ENCODE results near the gene STX18.

The STX18 gene

GRCh38 chr4:4430492-4431195 lies 111.2 kb downstream of the STX18 start:
- H3K27ac ChIP-seq: no peak overlapping the region
- TF ChIP-seq POLR2AphosphoS5 (IDR thresholded peaks at IDR 0.05; ENCODE audit: borderline replicate concordance, low read depth, low read length) (no peak), EZH2 (IDR thresholded peaks at IDR 0.05) (no peak), FOXP2 (optimal IDR thresholded peaks at IDR 0.05; ENCODE audit: control extremely low read depth, extremely low read length, insufficient read depth) (no peak)
- no peaks in the 10 kb centered on the region for H3K36me3 ChIP-seq (ENCODE audit: insufficient read depth, low read length)
- H3K9me3 ChIP-seq (ENCODE audit: low read depth, low read length): no peaks in the 10 kb centered on the region
- no peak overlapping the region for H3K9ac ChIP-seq (ENCODE audit: insufficient read length)
- DNase-seq (ENCODE audit: low read depth, low spot score): peak; percentile 10
- no peak overlapping the region for H3K4me3 ChIP-seq

- TF ChIP-seq EZH2 (IDR thresholded peaks at IDR 0.05): no peak
- TF ChIP-seq POLR2AphosphoS5 (IDR thresholded peaks at IDR 0.05; ENCODE audit: borderline replicate concordance, low read depth, low read length): no peak
- TF ChIP-seq FOXP2 (optimal IDR thresholded peaks at IDR 0.05; ENCODE audit: control extremely low read depth, extremely low read length, insufficient read depth): no peak
- DNase-seq (ENCODE audit: low read depth, low spot score): no peak
- H3K9me3 ChIP-seq (ENCODE audit: low read depth, low read length): no peaks in the 10 kb centered on the region
- no peaks in the 10 kb centered on the region for H3K36me3 ChIP-seq (ENCODE audit: insufficient read depth, low read length)
- no peak overlapping the region for H3K4me3 ChIP-seq
- no peak overlapping the region for H3K27ac ChIP-seq
- H3K9ac ChIP-seq (ENCODE audit: insufficient read length): no peak overlapping the region
Measured at GRCh38 chr4:4428966-4429875, 112.6 kb downstream of the STX18 start.

GRCh38 chr4:4427886-4428285 lies 114.0 kb downstream of the STX18 start:
- no peak overlapping the region for H3K4me3 ChIP-seq
- H3K27ac ChIP-seq: no peak overlapping the region
- no peaks in the 10 kb centered on the region for H3K36me3 ChIP-seq (ENCODE audit: insufficient read depth, low read length)
- no peak for TF ChIP-seq POLR2AphosphoS5 (IDR thresholded peaks at IDR 0.05; ENCODE audit: borderline replicate concordance, low read depth, low read length)
- TF ChIP-seq FOXP2 (optimal IDR thresholded peaks at IDR 0.05; ENCODE audit: control extremely low read depth, extremely low read length, insufficient read depth): no peak
- TF ChIP-seq EZH2 (IDR thresholded peaks at IDR 0.05): no peak
- no peak for DNase-seq (ENCODE audit: low read depth, low spot score)
- H3K9me3 ChIP-seq (ENCODE audit: low read depth, low read length): no peaks in the 10 kb centered on the region
- no peak overlapping the region for H3K9ac ChIP-seq (ENCODE audit: insufficient read length)

GRCh38 chr4:4427121-4427870 lies 114.6 kb downstream of the STX18 start:
- Histone ChIP-seq H3K4me3 (no peak overlapping the region), H3K9ac (ENCODE audit: insufficient read length) (no peak overlapping the region), H3K9me3 (ENCODE audit: low read depth, low read length) (no peaks in the 10 kb centered on the region), H3K36me3 (ENCODE audit: insufficient read depth, low read length) (no peaks in the 10 kb centered on the region), H3K27ac (no peak overlapping the region)
- TF ChIP-seq FOXP2 (optimal IDR thresholded peaks at IDR 0.05; ENCODE audit: control extremely low read depth, extremely low read length, insufficient read depth): no peak
- no peak for TF ChIP-seq POLR2AphosphoS5 (IDR thresholded peaks at IDR 0.05; ENCODE audit: borderline replicate concordance, low read depth, low read length)
- DNase-seq (ENCODE audit: low read depth, low spot score): no peak

GRCh38 chr4:4426511-4427120 lies 115.2 kb downstream of the STX18 start:
- Histone ChIP-seq H3K9me3 (ENCODE audit: low read depth, low read length) (no peaks in the 10 kb centered on the region), H3K4me3 (no peak overlapping the region), H3K9ac (ENCODE audit: insufficient read length) (no peak overlapping the region), H3K36me3 (ENCODE audit: insufficient read depth, low read length) (no peaks in the 10 kb centered on the region), H3K27ac (no peak overlapping the region)
- no peak for DNase-seq (ENCODE audit: low read depth, low spot score)
- TF ChIP-seq POLR2AphosphoS5 (IDR thresholded peaks at IDR 0.05; ENCODE audit: borderline replicate concordance, low read depth, low read length) (no peak), FOXP2 (optimal IDR thresholded peaks at IDR 0.05; ENCODE audit: control extremely low read depth, extremely low read length, insufficient read depth) (no peak), EZH2 (IDR thresholded peaks at IDR 0.05) (no peak)

- TF ChIP-seq FOXP2 (optimal IDR thresholded peaks at IDR 0.05; ENCODE audit: control extremely low read depth, extremely low read length, insufficient read depth): no peak
- TF ChIP-seq POLR2AphosphoS5 (IDR thresholded peaks at IDR 0.05; ENCODE audit: borderline replicate concordance, low read depth, low read length): no peak
- no peak for TF ChIP-seq EZH2 (IDR thresholded peaks at IDR 0.05)
- Histone ChIP-seq H3K9me3 (ENCODE audit: low read depth, low read length) (no peaks in the 10 kb centered on the region), H3K27ac (no peak overlapping the region), H3K4me3 (no peak overlapping the region), H3K9ac (ENCODE audit: insufficient read length) (no peak overlapping the region), H3K36me3 (ENCODE audit: insufficient read depth, low read length) (peaks cover 2% of the 10 kb centered on the region; the same call in 1 of the 2 replicates)
- DNase-seq (ENCODE audit: low read depth, low spot score): no peak
Measured at GRCh38 chr4:4425696-4426095, 116.2 kb downstream of the STX18 start.

DNA sequence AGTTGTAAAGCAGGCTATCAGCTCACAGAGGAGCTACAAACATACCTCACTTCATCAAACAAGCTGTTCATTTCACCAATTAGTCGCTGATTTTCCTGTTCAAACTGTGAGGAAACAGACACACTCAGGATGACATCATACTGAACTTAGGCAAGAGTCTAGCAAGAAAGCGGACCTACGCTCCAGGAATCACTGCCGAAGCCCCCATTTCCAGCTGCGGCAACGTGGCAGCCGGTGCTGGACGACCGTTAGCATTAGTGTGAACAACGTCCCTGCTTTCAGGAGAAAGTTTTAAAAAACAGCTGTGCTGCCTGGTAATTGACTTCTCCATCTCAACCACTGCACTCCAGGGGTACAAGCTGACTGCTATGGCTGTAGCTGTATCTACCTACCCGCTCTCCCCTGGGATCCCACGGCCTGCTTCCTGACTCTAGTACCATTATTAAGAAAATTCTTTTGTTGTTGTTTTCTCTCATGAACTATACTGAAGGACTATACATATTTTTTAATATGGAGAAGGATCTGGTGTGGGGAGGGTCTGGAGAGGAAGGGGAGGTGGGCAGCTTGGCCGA lies 116.6 kb downstream of the STX18 start:
- no peaks in the 10 kb centered on the region for H3K9me3 ChIP-seq (ENCODE audit: low read depth, low read length)
- TF ChIP-seq FOXP2 (optimal IDR thresholded peaks at IDR 0.05; ENCODE audit: control extremely low read depth, extremely low read length, insufficient read depth) (no peak), EZH2 (IDR thresholded peaks at IDR 0.05) (no peak), POLR2AphosphoS5 (IDR thresholded peaks at IDR 0.05; ENCODE audit: borderline replicate concordance, low read depth, low read length) (no peak)
- no peak overlapping the region for H3K9ac ChIP-seq (ENCODE audit: insufficient read length)
- H3K27ac ChIP-seq: no peak overlapping the region
- H3K4me3 ChIP-seq: no peak overlapping the region
- DNase-seq (ENCODE audit: low read depth, low spot score): no peak
- peaks cover 6% of the 10 kb centered on the region; the same call in 1 of the 2 replicates for H3K36me3 ChIP-seq (ENCODE audit: insufficient read depth, low read length)
